NCI-H446 treated with DMSO at 0.1 percent for 48 hours (cell line): Measurements from ENCODE around the gene SYNE1.
"Not testable (repeated sequence)": the region's sequence is repeated elsewhere in the genome, so short reads cannot be mapped to it uniquely, and the experiment has no call there.

ENCODE experiments used
- DNase-seq: peaks from one replicate; lab custom pipeline; 2025; lab: John Stamatoyannopoulos, UW

The SYNE1 gene

GRCh38 chr6:152423216-152424103 lies 213.7 kb downstream of the SYNE1 start:
- no peak for DNase-seq

DNA sequence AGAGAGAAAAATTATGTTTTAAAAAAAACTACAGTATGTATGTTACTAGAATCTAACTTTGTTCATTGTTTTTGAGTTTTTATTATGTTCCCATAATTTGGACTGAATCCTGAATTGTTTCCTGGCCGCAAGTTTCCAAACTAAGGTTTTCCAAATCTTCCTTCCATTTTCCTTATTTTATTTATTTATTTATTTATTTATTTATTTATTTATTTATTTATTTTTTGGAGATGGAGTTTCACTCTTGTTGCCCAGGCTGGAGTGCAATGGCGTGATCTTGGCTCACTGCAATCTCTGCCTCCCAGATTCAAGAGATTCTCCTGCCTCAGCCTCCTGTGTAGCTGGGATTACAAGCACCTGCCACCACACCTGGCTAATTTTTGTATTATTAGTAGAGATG lies 215.7 kb downstream of the SYNE1 start:
- not testable (repeated sequence) for DNase-seq

DNA sequence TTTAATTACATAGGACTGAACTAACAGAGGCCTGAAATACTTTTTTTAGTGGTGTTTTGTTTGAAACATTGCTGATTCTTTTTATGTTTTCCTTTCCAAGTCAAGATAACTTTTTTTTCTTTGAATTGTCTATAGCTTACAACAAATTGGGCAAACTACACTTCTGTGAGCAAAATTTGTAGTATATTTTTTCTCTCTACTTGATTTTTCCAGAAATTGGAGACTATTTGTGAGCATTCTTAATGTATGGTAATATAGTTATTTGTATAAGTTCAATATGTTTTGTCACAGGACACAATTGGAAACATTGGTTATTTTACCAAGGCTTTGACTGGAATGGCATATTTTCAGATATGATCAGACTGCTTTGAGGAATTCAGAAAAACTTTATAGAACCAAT lies 216.5 kb downstream of the SYNE1 start:
- no peak for DNase-seq

GRCh38 chr6:152418551-152418950 lies 218.6 kb downstream of the SYNE1 start:
- no peak for DNase-seq

DNA sequence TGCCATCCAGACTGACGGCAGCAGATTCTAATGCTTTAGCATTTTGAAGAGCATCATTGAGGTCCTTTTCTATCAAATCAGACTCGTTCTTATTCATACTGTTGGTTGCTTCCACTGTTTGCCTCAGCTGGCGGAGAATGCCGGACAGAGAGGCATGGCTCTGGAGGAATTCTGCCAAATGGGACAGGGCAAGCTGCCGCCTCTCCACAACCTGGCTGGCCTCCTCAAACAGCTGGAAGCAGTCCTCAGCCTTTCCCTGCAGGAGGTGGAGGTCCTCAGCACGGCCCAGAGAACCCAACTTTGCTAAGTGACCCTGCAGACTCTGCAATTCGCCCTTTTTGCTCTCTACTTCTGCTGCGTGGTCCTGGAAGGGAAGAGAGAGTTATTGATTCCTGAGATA lies 220.5 kb downstream of the SYNE1 start:
- no peak for DNase-seq

DNA sequence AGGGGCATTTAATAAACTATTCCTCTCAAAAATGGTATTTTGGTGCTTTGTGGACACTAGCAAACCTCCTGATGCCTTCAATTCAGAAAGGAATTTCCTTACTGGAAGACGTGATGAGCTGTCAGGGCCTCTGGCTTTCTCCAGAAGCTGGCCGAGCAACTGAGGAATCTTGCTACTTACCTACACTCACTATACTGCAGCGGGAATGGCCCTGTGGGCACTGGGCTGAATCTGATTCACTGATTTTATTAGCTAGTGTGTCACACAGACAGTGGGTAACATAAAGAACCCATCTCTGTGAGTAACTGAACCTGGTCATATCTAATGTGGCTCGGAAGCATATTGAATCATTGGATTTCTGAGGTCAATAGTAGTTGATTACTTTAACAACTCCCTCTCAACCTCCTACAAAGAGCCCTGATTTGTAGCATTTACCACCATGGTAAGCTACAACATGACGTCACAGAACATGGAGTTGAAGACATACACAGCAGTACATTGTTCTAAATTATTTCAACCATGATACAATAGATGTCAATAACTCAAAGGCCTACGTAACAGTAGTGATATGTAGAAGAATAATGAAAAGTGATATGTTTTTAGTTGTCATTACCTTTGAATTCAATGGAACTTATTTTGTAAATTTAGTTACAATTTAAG lies 232.1 kb downstream of the SYNE1 start:
- no peak for DNase-seq

DNA sequence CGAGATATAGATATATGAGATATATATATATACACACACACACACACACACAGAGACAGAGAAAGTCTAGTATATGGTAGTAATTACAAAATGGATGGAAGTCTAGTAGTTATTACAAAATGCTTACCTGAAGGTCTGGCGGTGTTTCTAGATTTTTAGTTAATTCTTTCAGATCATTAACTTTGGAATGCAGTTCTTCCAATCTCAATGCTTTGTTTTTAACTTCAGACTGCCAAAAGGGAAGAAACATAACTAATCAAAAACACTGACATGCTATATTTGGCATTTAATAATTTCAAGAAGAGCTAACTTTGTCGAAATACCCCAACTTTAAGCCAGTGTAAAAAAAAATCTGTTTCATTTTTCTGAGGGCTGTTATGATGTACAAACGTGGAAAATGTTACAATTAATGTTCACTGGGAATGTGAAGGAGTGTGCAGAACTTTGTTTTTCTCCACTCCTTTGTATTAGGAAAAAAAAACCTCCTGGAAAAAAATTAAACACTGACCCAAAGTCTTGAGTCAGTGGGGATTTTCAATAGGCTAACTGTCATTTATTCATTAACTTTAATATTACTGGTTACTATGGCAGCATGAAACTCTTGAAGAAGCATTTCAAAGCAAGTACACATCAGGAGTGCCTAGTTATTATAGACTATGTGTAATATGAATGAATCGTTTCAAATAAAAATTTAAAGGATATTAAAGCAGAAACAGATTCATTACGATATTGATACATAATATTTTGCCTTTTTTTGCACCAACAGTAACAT lies 232.9 kb downstream of the SYNE1 start:
- no peak for DNase-seq

GRCh38 chr6:152402791-152403190 lies 234.4 kb downstream of the SYNE1 start:
- no peak for DNase-seq

DNA sequence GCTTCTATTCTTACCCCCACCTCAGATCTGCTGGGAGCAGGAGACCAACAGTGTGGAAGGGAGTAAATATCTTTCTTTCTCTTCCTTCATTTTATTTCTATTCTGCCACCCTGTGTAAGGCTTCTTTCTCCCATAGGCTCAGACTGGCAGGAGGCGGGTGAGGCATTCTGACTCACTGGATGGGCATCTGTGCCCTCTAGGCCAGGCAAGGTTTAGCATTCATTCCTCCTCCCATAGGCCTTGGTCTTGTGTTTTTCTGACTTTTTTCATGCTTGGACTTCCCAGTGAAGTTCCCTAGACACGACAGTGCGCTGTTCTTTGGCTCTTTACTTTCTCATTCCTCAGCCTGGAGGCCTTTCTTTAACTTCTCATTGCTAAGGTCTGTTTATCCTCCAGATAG lies 235.2 kb downstream of the SYNE1 start:
- DNase-seq: no peak

DNA sequence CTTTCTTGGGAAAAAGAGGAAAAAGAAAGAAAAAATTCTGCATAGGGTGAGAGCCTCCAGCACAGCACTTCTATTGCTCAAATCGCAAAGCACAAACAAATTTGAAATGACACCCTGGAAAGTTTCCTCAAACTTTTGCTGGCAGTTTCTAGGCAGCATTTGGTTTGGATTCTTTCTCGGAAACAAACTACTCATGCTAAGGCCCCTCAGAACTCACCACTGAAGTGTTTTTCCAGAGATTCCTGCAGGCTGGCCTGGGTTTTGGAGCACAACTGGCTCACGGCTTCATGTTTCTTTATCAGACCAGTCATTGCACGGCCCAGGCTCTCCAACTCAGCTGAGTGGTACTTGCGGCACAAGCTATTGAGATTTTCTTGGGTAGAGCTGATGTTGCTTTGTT lies 237.8 kb downstream of the SYNE1 start:
- DNase-seq: no peak

GRCh38 chr6:152398993-152399392 lies 238.2 kb downstream of the SYNE1 start:
- no peak for DNase-seq

- no peak for DNase-seq
Observed at GRCh38 chr6:152398316-152398715, 238.8 kb downstream of the SYNE1 start.

GRCh38 chr6:152394303-152394702 lies 242.9 kb downstream of the SYNE1 start:
- no peak for DNase-seq

GRCh38 chr6:152391179-152391880 lies 245.8 kb downstream of the SYNE1 start:
- no peak for DNase-seq

- DNase-seq: no peak
Observed at GRCh38 chr6:152387091-152387490, 250.1 kb downstream of the SYNE1 start.

GRCh38 chr6:152386131-152386530 lies 251.0 kb downstream of the SYNE1 start:
- no peak for DNase-seq

- DNase-seq: no peak
Observed at GRCh38 chr6:152380993-152381898, 255.9 kb downstream of the SYNE1 start.

- no peak for DNase-seq
Observed at GRCh38 chr6:152380351-152380767, 256.8 kb downstream of the SYNE1 start.

DNA sequence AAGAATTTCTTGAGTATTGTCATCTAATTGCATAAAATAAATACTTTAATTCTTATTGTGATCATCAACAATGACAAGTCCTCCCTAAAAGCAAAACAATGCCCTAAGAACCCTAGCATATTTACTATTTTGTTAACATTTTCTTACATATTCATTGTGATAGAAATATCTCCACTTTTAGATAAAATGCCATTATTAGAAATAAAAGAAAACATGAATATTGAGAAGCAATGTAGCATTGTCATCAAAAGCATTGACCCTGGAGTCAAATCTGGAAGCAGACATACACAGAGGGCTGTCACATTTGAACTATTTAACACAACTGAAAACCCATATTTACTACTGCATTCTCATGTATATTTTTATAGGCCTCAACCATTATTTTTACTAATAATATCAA lies 257.7 kb downstream of the SYNE1 start:
- no peak for DNase-seq

GRCh38 chr6:152378169-152378568 lies 259.0 kb downstream of the SYNE1 start:
- no peak for DNase-seq

- DNase-seq: no peak
Observed at GRCh38 chr6:152375197-152375596, 262.0 kb downstream of the SYNE1 start.
